Dendritic cell treated with granulocyte-macrophage colony-stimulating factor and Interleukin-4, amounts not matched to agents 40 ng/mL and 50 ng/mL, for 4 days (primary cell): ENCODE measurements around the gene MS4A7.
A peak's percentile ranks its signal among the peaks of the same experiment; 100 is the strongest.
"Not testable (repeated sequence)": the region's sequence is repeated elsewhere in the genome, so short reads cannot be mapped to it uniquely, and the experiment has no call there.

Experiments used
- H3K27ac Mint-ChIP-seq: one replicate; pipeline ENCODE4 v1.8.0; 2022; ENCODE audit warnings: mild to moderate bottlenecking, mixed read lengths
- H3K27me3 Mint-ChIP-seq: one replicate; pipeline ENCODE4 v1.8.0; 2022; ENCODE audit warnings: mild to moderate bottlenecking, mixed read lengths
- H3K36me3 Mint-ChIP-seq: one replicate; pipeline ENCODE4 v1.8.0; 2022; ENCODE audit warnings: low read depth, mixed read lengths
- H3K4me1 Mint-ChIP-seq: one replicate; pipeline ENCODE4 v1.8.0; 2022; ENCODE audit warnings: low read depth, mixed read lengths
- H3K4me3 Mint-ChIP-seq: one replicate; pipeline ENCODE4 v1.8.0; 2022; ENCODE audit warnings: mild to moderate bottlenecking, moderate library complexity, mixed read lengths
- H3K9me3 Mint-ChIP-seq: one replicate; pipeline ENCODE4 v1.8.0; 2022; ENCODE audit warnings: mixed read lengths
- intact Hi-C: fragments of 100-400 bp; cut with micrococcal nuclease; formaldehyde crosslinking; loops from one replicate; pipeline ENCODE4 v1.15.0; 2022

The MS4A7 gene

GRCh38 chr11:60360621-60361020, 17.7 kb upstream of the MS4A7 start:
- Mint-ChIP-seq H3K27me3 (no peaks in the 10 kb centered on the region), H3K27ac (no peak overlapping the region), H3K9me3 (peaks cover 20% of the 10 kb centered on the region), H3K4me1 (peaks cover 67% of the 10 kb centered on the region), H3K4me3 (no peak overlapping the region), H3K36me3 (peaks cover 19% of the 10 kb centered on the region)
- intact Hi-C loops: no loop called here

DNA sequence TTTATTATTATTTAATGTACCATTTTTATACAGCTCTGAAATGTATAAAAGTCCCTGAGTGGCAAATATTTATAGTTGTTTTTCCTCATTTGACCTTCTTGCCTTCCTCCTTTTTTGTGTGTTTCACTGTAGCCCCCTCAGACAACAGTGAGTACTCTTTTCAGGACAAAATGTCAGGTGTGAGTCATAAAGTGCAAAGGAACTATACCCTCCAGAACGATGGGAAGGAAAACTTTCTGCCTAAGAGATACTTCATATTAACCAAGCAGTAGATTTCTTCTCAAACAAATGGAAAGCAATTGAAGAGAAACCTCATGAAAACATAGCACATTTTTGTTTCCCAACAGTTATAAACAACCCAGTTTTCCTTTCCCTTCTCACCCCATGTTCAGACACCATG, 16.1 kb upstream of the MS4A7 start:
- Mint-ChIP-seq H3K9me3 (peaks cover 20% of the 10 kb centered on the region), H3K4me3 (no peak overlapping the region), H3K27ac (peak overlapping the region; percentile 99), H3K27me3 (no peaks in the 10 kb centered on the region), H3K36me3 (peaks cover 19% of the 10 kb centered on the region), H3K4me1 (peaks cover 59% of the 10 kb centered on the region)
- intact Hi-C loops: loop anchor here (2.0 kb wide), 1 partner anchor 257 kb away; no protein-coding TSS in a partner anchor

DNA sequence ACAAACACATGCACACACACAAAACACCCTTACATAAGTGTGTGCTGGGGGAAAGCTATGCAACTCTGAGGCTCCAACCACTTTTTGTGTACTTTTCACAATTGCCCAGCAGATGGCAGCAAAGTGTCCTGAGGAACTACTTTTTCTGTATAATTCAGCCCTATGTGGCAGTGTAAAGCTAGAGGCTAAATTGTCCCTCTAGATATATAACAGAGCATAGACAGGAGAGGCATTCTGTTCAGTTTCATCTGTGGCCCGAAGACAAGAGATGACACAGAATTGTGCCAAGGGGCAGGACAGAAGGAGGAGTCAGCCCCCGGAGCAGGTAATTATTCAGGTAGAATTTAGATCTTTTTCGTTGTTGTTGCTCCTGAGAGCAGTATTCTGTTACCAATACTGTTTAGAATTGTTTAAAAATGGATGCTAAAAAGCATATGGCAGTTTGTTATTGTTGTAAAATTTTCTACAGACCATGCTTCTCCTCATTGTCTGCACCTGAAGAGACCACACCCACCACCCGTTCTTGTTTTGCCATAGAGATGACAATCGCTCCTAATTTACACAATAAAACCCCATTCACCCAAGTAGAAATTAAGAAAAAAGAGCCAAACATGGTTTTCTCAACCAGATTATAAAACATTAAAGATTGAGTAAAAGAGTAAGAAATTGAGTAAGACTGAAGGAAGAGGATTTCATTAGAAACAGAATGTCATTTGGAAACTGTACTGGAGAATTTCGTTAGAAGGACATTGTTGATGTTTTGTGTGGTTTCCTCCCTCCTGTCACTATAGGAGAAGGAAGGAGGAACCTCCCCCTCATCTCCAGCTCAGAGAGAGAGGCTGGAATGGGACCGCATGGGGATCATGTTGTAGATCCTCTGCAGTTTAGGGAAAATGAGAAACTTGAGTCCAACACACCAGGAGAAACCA, 14.5 kb upstream of the MS4A7 start:
- Mint-ChIP-seq H3K36me3 (peaks cover 34% of the 10 kb centered on the region), H3K9me3 (peaks cover 33% of the 10 kb centered on the region), H3K4me1 (peaks cover 54% of the 10 kb centered on the region), H3K27me3 (no peaks in the 10 kb centered on the region), H3K27ac (peak overlapping the region; percentile 99), H3K4me3 (peak overlapping the region; percentile 79)
- intact Hi-C loops: loop anchor here (1.0 to 2.0 kb wide), 4 partner anchors 14 to 255 kb away; partner anchors contain the start of genes MS4A14 and MS4A7

DNA sequence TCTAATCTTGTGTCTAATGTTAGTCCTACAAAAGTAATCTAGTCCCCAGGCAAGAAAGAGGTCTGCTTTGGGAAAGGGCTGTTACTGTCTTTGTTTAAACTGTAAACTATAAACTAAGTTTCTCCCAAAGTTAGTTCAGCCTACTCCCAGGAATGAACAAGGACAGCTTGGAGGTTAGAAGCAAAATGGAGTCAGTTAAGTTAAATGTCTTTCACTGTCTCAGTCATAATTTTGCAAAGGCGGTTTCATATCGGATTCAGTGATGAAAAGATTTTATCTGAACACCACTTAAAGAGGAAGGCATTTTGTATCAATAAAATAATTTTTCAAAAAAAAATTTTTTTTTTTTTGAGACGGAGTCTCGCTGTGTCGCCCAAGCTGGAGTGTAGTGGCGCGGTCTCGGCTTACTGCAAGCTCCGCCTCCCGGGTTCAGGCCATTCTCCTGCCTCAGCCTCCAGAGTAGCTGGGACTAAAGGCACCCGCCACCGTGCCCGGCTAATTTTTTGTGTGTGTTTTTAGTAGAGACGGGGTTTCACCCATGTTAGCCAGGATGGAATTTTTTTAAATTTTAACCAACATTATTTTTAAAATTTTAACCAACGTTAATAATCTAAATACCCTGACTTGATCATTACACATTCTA, 11.9 kb upstream of the MS4A7 start:
- Mint-ChIP-seq H3K4me1 (peaks cover 65% of the 10 kb centered on the region), H3K36me3 (peaks cover 23% of the 10 kb centered on the region), H3K27ac (peak overlapping the region; percentile 99), H3K9me3 (peaks cover 22% of the 10 kb centered on the region)
- H3K27me3 Mint-ChIP-seq, intact Hi-C loops, H3K4me3 Mint-ChIP-seq: not testable (repeated sequence)

GRCh38 chr11:60367009-60367408, 11.3 kb upstream of the MS4A7 start:
- Mint-ChIP-seq H3K27ac (peak overlapping the region; percentile 69), H3K36me3 (peaks cover 20% of the 10 kb centered on the region), H3K4me1 (peaks cover 65% of the 10 kb centered on the region), H3K9me3 (peaks cover 19% of the 10 kb centered on the region), H3K4me3 (no peak overlapping the region), H3K27me3 (no peaks in the 10 kb centered on the region)
- intact Hi-C loops: no loop called here

DNA sequence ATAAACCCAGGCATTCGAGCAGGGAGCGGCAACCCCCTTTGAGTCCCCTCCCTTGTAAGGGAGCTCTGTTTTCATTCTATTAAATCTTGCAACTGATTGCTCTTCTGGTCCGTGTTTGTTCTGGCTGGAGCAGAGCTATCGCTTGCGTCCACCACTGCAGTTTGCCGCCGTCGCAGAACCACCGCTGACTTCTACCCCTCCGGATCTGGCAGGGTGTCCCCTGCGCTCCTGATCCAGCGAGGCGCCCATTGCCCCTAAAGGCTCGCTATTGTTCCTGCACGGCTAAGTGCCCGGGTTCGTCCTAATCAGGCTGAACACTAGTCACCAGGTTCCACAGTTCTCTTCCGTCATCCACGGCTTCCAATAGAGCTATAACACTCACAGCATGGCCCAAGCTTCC, 10.4 kb upstream of the MS4A7 start:
- H3K4me1 Mint-ChIP-seq: peaks cover 63% of the 10 kb centered on the region
- H3K27me3 Mint-ChIP-seq: no peaks in the 10 kb centered on the region

GRCh38 chr11:60370252-60370810, 8.0 kb upstream of the MS4A7 start:
- Mint-ChIP-seq H3K4me3 (no peak overlapping the region), H3K4me1 (peaks cover 59% of the 10 kb centered on the region), H3K27me3 (no peaks in the 10 kb centered on the region), H3K9me3 (peaks cover 19% of the 10 kb centered on the region), H3K27ac (peak overlapping the region; percentile 66), H3K36me3 (peaks cover 20% of the 10 kb centered on the region)
- intact Hi-C loops: loop anchor here (1.0 kb wide), 1 partner anchor 15 kb away; no protein-coding TSS in a partner anchor

More for the DNA sequence above, 10.4 kb upstream of the MS4A7 start:
- H3K9me3 Mint-ChIP-seq: peaks cover 19% of the 10 kb centered on the region
- no peak overlapping the region for H3K4me3 Mint-ChIP-seq
- peak overlapping the region; percentile 69 for H3K27ac Mint-ChIP-seq
- peaks cover 20% of the 10 kb centered on the region for H3K36me3 Mint-ChIP-seq
- intact Hi-C loops: no loop called here

- Mint-ChIP-seq H3K4me1 (peaks cover 55% of the 10 kb centered on the region), H3K9me3 (peaks cover 19% of the 10 kb centered on the region), H3K27ac (peak overlapping the region; percentile 66), H3K27me3 (no peaks in the 10 kb centered on the region), H3K36me3 (peaks cover 20% of the 10 kb centered on the region), H3K4me3 (no peak overlapping the region)
- intact Hi-C loops: loop anchor here (1.0 kb wide), 1 partner anchor 14 kb away; no protein-coding TSS in a partner anchor
Observed at GRCh38 chr11:60370811-60371298, 7.5 kb upstream of the MS4A7 start.

- intact Hi-C loops: no loop called here
- peaks cover 59% of the 10 kb centered on the region for H3K4me1 Mint-ChIP-seq
- peak overlapping the region; percentile 66 for H3K27ac Mint-ChIP-seq
- H3K9me3 Mint-ChIP-seq: peaks cover 19% of the 10 kb centered on the region
- H3K36me3 Mint-ChIP-seq: peaks cover 22% of the 10 kb centered on the region
- no peaks in the 10 kb centered on the region for H3K27me3 Mint-ChIP-seq
- no peak overlapping the region for H3K4me3 Mint-ChIP-seq
Observed at GRCh38 chr11:60371386-60371785, 6.9 kb upstream of the MS4A7 start.

GRCh38 chr11:60371854-60372253, 6.5 kb upstream of the MS4A7 start:
- H3K36me3 Mint-ChIP-seq: peaks cover 27% of the 10 kb centered on the region
- H3K4me3 Mint-ChIP-seq: no peak overlapping the region
- intact Hi-C loops: no loop called here
- no peaks in the 10 kb centered on the region for H3K27me3 Mint-ChIP-seq
- H3K9me3 Mint-ChIP-seq: peaks cover 19% of the 10 kb centered on the region
- peaks cover 64% of the 10 kb centered on the region for H3K4me1 Mint-ChIP-seq
- H3K27ac Mint-ChIP-seq: peak overlapping the region; percentile 66

DNA sequence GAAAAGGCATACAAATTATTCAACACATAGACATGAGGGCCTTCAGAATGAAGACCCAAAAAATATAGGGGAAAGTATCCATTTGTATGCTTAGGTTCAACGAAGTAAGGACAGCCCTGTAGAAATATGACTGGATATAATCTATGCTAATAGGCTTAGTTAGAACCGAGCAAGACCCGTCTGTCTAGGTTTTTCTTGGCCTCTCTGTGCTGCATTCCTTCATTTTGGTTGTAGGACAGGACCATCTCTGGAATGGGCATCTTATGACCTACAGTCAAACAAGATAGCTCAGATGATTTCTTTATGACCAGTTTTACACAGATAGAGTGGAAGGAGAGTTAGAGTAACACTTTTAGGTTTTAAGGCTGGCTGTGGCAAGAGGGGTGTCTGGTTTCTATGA, 5.6 kb upstream of the MS4A7 start:
- Mint-ChIP-seq H3K27ac (peak overlapping the region; percentile 5), H3K36me3 (peaks cover 22% of the 10 kb centered on the region), H3K4me3 (no peak overlapping the region), H3K9me3 (peaks cover 17% of the 10 kb centered on the region), H3K27me3 (no peaks in the 10 kb centered on the region), H3K4me1 (peaks cover 68% of the 10 kb centered on the region)
- intact Hi-C loops: no loop called here

GRCh38 chr11:60375316-60375715, 3.0 kb upstream of the MS4A7 start:
- Mint-ChIP-seq H3K27ac (no peak overlapping the region), H3K9me3 (no peaks in the 10 kb centered on the region), H3K4me3 (no peak overlapping the region), H3K27me3 (no peaks in the 10 kb centered on the region), H3K36me3 (peaks cover 29% of the 10 kb centered on the region), H3K4me1 (peaks cover 81% of the 10 kb centered on the region)
- intact Hi-C loops: no loop called here

DNA sequence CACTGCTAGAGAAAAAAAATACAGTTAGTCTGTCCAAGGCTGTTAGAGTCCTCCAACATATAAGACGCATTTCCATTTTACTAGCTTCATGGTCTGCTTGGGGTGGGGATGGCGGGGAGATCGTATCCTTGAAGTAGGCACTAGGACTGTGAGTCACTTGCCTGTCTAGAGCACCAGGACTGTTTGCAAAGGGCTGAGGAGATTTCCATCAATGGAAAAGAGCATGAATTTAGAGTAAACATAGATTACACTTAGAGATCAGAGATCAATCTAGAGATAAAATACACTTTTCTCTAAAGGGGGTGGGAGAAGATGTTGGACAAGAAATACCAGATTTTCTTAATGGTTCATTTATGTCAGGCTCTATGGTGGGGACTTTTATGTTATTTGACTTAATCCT, 1.7 kb upstream of the MS4A7 start:
- Mint-ChIP-seq H3K27ac (peak overlapping the region; percentile 93), H3K4me3 (no peak overlapping the region), H3K4me1 (peaks cover 81% of the 10 kb centered on the region), H3K27me3 (no peaks in the 10 kb centered on the region), H3K36me3 (peaks cover 42% of the 10 kb centered on the region), H3K9me3 (no peaks in the 10 kb centered on the region)
- intact Hi-C loops: no loop called here
